K562 (cell line): ENCODE results near the gene UBE2M. TPM values are rescaled to one million over a fixed set of nuclear protein-coding genes. Genes with fewer than 3 reads are reported as not detected.

ENCODE experiments used
- E2F3 ChIP-seq: fragments of 250-450 bp; sonication (Bioruptor Pico); IDR thresholded peaks from 2 replicates; pipeline ENCODE4 v1.4.0; 2020; ENCODE audit warnings: mild to moderate bottlenecking
- E2F4 ChIP-seq: sonication (generic); formaldehyde crosslinking; IDR thresholded peaks from 2 replicates; pipeline ENCODE4 v1.8.0; 2022; ENCODE audit warnings: mild to moderate bottlenecking, low read depth, missing genetic modification reagents
- FOXJ2 ChIP-seq: fragments of 200-800 bp; sonication (Bioruptor generic); IDR thresholded peaks from 2 replicates; pipeline ENCODE4 v1.6.1; 2016; ENCODE audit warnings: missing genetic modification characterization, missing compliant biosample characterization
- HIVEP1 ChIP-seq: fragments of 250-450 bp; sonication (Bioruptor Pico); IDR thresholded peaks from 2 replicates; pipeline ENCODE4 v1.4.0; 2020; ENCODE audit warnings: mild to moderate bottlenecking
- IRF1 ChIP-seq: sonication (generic); formaldehyde crosslinking; IDR thresholded peaks from 2 replicates; pipeline ENCODE4 v1.8.0; 2022; ENCODE audit warnings: missing genetic modification reagents, mild to moderate bottlenecking, borderline replicate concordance
- MCM7 ChIP-seq, 2 experiments: fragments of 450-650 bp; IDR thresholded peaks; 2 replicates each; pipeline ENCODE4 v1.6.1; 2016 to 2018
- MTF1 ChIP-seq: fragments of 250-450 bp; sonication (Bioruptor Pico); IDR thresholded peaks from 2 replicates; pipeline ENCODE4 v1.9.0; 2021; ENCODE audit warnings: moderate library complexity, mild to moderate bottlenecking, inconsistent platforms, borderline replicate concordance
- NCOR1 ChIP-seq: fragments of 450-650 bp; IDR thresholded peaks from 2 replicates; pipeline ENCODE4 v1.6.1; 2016; ENCODE audit warnings: mild to moderate bottlenecking, moderate library complexity
- TCF7 ChIP-seq: sonication (generic); IDR thresholded peaks from 2 replicates; pipeline ENCODE4 v1.6.1; 2016; ENCODE audit warnings: antibody characterized with exemption, borderline replicate concordance
- THAP12 ChIP-seq: fragments of 250-450 bp; sonication (Bioruptor Pico); IDR thresholded peaks from 2 replicates; pipeline ENCODE4 v1.9.0; 2021; ENCODE audit warnings: mild to moderate bottlenecking, inconsistent platforms
- ZNF311 ChIP-seq: fragments of 250-450 bp; sonication (Bioruptor Pico); IDR thresholded peaks from 2 replicates; pipeline ENCODE4 v1.4.0; 2020; ENCODE audit warnings: mild to moderate bottlenecking, moderate library complexity
- ZNF354B ChIP-seq: fragments of 250-450 bp; sonication (Bioruptor Pico); IDR thresholded peaks from 2 replicates; pipeline ENCODE4 v1.4.0; 2020
- ZNF778 ChIP-seq: fragments of 450-650 bp; formaldehyde crosslinking; IDR thresholded peaks from 2 replicates; pipeline ENCODE4 v1.4.0; 2020; ENCODE audit warnings: mild to moderate bottlenecking, moderate library complexity
- polyA plus RNA-seq, 8 experiments: library from polyadenylated mRNA; depleted of rRNA in 4 of 8; stranded (reverse) in 5 of 8; unstranded in 3 of 8; fragments of >200 nt; fragmentation: Nextera tagmentation in 2 of 8; fragmentation: Illumina TruSeq in 1 of 8; extraction: Ambion mirVana in 2 of 8; extraction: Trizol in 1 of 8; gene quantifications; 2 replicates each; pipeline versions ENCODE4 v1.2.1 to v1.2.3, GENCODE V29; 2011 to 2014; ENCODE audit warnings: inconsistent platforms in 1 of 8, missing spikeins in 1 of 8
- total RNA-seq, 7 experiments: library from RNA; depleted of rRNA in 6 of 7; stranded (reverse); fragments of >200 nt in 6 of 7; fragmentation: Illumina TruSeq in 2 of 7; extraction: Trizol in 2 of 7; gene quantifications; 2 replicates each; pipeline versions ENCODE4 v1.2.1 to v1.2.3, GENCODE V29; 2011 to 2021; ENCODE audit warnings: low replicate concordance in 1 of 7

Gene UBE2M
- total and polyA plus RNA-seq, 9 of the 15 experiments (the other 6 are each of a cell fraction or from before 2014, with no cell fraction given) = 0.92 to 163 (median 85.7) TPM

- no peak for TF ChIP-seq ZNF311
- TF ChIP-seq MCM7 (IDR thresholded peaks at IDR 0.05) = no peak
- no peak for TF ChIP-seq NCOR1
- no peak for TF ChIP-seq ZNF354B
- TF ChIP-seq FOXJ2 (tag) = no peak
- no peak for TF ChIP-seq THAP12 (CRISPR knock-in tag)
- no peak for TF ChIP-seq IRF1 (CRISPR knock-in tag)
- TF ChIP-seq E2F4 (CRISPR knock-in tag) = no peak
- no peak for TF ChIP-seq E2F3
- no peak for TF ChIP-seq ZNF778 (CRISPR knock-in tag)
- no peak for TF ChIP-seq HIVEP1 (CRISPR knock-in tag)
- no peak for TF ChIP-seq MTF1 (CRISPR knock-in tag)
- 0 out of 2 replicates have a peak, but pooled peaks have one; percentile 2 for TF ChIP-seq TCF7
These were observed 48.1 kb downstream of the UBE2M start (continued) for GRCh38 chr19:58510084-58510862.
